ENCODE measurements around the gene C2.
"Not testable (repeated sequence)": the region's sequence is repeated elsewhere in the genome, so short reads cannot be mapped to it uniquely, and the experiment has no call there.

C2 gene

DNA sequence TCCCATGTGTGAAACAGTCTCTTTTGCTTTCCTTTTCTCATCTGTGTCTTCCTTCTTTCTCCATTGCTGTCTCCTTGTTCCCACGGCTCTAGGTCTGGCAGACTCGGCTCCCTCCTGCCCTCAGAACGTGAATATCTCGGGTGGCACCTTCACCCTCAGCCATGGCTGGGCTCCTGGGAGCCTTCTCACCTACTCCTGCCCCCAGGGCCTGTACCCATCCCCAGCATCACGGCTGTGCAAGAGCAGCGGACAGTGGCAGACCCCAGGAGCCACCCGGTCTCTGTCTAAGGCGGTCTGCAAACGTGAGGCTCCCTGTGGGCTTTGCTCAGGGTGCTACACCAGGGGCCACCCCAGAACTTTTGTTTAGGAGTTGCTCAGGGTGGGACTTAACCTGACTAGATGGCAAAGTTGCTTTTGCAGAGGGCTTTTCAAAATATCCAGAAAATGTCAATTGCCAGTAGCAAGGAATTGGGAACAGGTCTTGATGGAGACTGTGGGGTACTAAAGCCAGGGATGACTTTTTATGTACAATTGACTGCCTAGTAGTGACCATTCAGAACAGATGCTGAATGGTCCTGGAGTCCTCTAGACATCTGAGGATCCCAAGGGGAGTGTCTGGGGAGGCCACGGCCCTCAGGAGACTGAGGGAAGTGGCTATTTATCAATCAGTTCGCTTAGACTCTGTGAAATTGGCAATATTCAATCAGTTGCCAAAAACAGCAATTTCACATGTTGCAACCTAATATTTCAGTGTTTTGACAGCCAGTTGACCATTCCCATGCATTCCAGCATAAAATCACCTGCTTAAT lies 550 bp downstream of the C2 start:
- no peak for DNase-seq

DNA sequence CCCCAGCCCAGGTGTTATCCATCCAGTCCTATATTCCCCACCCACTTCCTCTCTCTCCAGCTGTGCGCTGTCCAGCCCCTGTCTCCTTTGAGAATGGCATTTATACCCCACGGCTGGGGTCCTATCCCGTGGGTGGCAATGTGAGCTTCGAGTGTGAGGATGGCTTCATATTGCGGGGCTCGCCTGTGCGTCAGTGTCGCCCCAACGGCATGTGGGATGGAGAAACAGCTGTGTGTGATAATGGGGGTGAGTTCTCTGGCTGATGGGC lies 1.1 kb downstream of the C2 start:
- no peak for DNase-seq

DNA sequence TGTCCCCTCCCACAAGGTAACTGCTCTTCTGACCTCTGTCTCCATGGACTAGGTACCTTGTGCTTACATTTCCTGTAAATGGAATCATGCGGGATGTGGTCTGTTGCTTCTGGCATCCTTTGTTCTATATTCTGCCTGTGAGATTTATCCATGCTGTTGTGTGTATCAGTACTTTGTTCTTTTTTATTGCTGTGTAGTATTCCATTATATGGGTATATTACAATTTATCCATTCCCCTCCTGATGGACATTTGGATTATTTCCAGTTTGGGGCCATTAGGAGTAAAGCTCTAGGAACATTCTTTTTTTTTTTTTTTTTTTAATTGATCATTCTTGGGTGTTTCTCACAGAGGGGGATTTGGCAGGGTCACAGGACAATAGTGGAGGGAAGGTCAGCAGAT lies 3.4 kb downstream of the C2 start:
- no peak for DNase-seq

DNA sequence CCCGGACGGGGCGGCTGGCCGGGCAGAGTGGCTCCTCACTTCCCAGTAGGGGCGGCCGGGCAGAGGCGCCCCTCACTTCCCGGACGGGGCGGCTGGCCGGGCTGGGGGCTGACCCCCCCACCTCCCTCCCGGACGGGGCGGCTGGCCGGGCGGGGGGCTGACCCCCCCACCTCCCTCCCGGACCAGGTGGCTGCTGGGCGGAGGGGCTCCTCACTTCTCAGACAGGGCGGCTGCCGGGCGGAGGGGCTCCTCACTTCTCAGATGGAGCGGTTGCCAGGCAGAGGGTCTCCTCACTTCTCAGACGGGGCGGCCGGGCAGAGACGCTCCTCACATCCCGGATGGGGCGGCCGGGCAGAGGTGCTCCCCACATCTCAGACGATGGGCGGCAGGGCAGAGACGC lies 4.6 kb downstream of the C2 start:
- DNase-seq: not testable (repeated sequence)

DNA sequence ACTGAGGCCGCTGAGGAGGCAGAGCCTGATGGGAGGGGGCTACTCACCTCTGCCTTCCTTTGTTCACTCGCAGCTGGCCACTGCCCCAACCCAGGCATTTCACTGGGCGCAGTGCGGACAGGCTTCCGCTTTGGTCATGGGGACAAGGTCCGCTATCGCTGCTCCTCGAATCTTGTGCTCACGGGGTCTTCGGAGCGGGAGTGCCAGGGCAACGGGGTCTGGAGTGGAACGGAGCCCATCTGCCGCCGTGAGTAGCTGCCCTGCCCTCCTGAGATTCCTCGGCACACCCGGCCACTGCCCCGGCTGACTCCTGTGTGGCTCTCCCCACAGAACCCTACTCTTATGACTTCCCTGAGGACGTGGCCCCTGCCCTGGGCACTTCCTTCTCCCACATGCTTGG lies 6.0 kb downstream of the C2 start:
- DNase-seq: no peak

DNA sequence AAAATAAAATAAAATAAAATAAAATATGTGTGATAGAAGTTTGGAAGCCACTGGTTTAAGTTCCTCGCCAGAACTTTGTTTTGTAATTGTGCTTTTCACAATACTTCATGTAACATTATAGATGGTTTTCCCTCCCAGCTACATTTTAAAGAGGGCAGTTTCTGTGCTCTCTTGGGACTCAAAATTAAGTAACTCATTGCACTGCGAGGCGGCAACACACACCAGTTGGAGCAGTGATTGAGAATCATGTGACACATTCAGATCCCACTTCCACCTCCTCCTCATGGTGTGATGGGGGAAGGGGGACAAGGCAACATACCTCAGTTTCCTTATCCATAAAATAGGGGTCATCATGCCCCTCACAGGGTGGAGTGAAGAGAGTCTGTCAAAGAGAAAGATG lies 7.5 kb downstream of the C2 start:
- DNase-seq: no peak

DNA sequence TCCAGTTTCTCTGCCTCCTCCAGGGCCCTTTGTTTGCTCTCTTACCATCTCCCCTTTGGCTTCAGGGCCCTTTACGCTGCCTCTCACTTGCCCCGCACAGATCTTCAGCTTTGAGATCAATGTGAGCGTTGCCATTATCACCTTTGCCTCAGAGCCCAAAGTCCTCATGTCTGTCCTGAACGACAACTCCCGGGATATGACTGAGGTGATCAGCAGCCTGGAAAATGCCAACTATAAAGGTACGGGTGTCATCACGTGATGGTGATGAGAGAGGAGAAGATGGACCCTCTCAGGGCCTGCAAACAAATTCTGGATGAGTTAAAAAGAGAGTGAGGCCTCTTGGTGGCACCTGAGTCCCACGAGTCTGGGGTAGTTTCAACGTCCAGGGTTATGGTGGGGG lies 8.3 kb downstream of the C2 start:
- no peak for DNase-seq

DNA sequence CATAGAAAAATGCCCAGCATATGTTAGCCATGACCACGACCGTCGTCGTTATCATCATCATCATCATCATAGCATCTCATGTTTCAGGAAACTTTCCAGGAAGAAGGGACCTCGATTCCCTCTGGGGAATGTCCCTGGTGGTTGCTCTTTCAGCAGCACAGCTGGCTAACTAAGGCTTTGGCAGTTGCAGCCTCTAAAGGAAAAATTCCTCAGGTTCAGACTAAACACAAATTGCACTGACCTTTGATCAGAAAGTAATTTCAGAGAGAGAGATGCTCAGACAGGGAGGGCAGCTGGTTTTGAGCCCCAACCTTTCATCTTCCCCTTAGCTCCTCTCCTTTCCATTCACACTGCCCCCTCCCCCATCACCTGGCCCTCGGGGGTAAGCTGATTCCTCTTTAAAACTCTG lies 12.7 kb downstream of the C2 start:
- DNase-seq: no peak

DNA sequence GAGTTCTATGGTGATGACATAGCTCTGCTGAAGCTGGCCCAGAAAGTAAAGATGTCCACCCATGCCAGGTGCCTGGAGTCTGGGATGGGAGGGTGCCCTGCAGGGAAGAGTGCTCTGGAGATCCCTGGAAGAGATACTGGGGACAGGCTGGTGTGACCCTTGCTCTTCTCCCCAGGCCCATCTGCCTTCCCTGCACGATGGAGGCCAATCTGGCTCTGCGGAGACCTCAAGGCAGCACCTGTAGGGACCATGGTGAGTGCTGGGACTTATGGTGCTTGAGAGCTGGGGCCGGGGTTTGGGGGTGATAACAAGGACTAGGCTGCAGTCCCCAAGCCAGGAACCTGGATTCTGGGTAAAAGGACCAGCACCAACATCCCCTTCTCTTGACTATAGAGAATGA lies 16.2 kb downstream of the C2 start:
- no peak for DNase-seq

DNA sequence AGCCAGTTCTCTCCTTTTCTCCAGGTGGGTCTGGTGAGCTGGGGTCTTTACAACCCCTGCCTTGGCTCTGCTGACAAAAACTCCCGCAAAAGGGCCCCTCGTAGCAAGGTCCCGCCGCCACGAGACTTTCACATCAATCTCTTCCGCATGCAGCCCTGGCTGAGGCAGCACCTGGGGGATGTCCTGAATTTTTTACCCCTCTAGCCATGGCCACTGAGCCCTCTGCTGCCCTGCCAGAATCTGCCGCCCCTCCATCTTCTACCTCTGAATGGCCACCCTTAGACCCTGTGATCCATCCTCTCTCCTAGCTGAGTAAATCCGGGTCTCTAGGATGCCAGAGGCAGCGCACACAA lies 17.6 kb downstream of the C2 start:
- no peak for DNase-seq

DNA sequence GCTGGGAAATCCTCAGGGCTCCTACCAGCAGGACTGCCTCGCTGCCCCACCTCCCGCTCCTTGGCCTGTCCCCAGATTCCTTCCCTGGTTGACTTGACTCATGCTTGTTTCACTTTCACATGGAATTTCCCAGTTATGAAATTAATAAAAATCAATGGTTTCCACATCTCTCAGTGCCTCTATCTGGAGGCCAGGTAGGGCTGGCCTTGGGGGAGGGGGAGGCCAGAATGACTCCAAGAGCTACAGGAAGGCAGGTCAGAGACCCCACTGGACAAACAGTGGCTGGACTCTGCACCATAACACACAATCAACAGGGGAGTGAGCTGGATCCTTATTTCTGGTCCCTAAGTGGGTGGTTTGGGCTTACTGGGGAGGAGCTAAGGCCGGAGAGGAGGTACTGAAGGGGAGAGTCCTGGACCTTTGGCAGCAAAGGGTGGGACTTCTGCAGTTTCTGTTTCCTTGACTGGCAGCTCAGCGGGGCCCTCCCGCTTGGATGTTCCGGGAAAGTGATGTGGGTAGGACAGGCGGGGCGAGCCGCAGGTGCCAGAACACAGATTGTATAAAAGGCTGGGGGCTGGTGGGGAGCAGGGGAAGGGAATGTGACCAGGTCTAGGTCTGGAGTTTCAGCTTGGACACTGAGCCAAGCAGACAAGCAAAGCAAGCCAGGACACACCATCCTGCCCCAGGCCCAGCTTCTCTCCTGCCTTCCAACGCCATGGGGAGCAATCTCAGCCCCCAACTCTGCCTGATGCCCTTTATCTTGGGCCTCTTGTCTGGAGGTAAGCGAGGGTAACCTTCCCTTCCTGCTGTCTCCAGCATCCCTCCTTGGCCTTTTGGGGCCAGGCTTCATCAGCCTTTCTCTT lies 18.2 kb downstream of the C2 start, which contains the start of gene CFB:
TSS of gene CFB (plus strand) at position 589 of the 863 bp plus-strand sequence. CDS start at position 716, 127 bp downstream.
- peak; percentile 52 for DNase-seq

DNA sequence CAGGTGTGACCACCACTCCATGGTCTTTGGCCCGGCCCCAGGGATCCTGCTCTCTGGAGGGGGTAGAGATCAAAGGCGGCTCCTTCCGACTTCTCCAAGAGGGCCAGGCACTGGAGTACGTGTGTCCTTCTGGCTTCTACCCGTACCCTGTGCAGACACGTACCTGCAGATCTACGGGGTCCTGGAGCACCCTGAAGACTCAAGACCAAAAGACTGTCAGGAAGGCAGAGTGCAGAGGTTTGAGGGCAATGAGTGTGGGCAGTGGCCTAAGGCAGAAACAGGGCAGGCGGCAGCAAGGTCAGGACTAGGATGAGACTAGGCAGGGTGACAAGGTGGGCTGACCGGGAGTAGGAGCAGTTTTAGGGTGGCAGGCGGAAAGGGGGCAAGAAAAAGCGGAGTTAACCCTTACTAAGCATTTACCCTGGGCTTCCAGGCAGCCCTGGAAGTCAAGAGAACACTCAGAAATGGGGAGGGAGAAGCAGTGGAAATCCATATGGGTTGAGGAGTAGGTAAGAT lies 18.9 kb downstream of the C2 start:
- no peak for DNase-seq

DNA sequence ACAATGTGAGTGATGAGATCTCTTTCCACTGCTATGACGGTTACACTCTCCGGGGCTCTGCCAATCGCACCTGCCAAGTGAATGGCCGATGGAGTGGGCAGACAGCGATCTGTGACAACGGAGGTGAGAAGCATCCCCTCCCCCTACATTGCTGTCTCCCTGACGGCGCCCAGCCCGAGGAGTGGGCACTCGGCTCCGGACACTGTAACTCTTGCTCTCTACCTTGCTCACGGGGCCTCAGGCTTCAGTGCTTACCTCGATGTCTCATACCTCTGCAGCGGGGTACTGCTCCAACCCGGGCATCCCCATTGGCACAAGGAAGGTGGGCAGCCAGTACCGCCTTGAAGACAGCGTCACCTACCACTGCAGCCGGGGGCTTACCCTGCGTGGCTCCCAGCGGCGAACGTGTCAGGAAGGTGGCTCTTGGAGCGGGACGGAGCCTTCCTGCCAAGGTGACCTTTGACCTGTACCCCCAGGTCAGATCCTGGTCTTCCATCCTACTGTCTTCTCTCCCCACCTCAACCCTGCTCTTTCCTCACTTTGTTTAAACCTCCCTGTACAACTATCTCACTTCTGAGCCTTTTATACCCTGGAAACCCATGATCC lies 19.7 kb downstream of the C2 start:
- DNase-seq: no peak

DNA sequence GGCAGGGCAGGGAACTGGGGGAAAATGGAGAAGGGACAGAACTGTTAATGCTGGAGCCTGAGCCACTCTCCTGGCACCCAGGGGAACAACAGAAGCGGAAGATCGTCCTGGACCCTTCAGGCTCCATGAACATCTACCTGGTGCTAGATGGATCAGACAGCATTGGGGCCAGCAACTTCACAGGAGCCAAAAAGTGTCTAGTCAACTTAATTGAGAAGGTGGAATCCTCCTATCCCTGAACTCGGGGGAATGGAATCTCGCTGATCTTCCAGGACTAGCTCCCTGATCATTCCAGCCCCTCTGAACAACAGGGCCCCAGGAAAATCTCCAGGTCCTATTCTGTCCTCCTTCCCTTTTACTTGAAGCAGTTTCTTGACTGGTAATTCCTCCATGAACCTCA lies 20.3 kb downstream of the C2 start:
- DNase-seq: no peak

DNA sequence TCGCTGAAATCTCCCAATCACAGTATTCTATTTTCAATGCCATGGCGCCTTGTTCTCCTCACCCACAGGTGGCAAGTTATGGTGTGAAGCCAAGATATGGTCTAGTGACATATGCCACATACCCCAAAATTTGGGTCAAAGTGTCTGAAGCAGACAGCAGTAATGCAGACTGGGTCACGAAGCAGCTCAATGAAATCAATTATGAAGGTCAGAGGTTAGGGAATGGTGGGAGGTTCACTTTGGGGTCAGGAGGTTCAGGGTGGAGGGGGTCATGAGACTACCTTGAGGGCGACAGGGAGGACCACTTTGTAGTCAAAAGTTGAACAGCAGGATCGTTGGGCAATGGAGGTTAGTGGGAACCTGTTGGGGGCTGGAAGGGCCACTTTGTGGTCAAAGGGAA lies 20.8 kb downstream of the C2 start:
- no peak for DNase-seq

DNA sequence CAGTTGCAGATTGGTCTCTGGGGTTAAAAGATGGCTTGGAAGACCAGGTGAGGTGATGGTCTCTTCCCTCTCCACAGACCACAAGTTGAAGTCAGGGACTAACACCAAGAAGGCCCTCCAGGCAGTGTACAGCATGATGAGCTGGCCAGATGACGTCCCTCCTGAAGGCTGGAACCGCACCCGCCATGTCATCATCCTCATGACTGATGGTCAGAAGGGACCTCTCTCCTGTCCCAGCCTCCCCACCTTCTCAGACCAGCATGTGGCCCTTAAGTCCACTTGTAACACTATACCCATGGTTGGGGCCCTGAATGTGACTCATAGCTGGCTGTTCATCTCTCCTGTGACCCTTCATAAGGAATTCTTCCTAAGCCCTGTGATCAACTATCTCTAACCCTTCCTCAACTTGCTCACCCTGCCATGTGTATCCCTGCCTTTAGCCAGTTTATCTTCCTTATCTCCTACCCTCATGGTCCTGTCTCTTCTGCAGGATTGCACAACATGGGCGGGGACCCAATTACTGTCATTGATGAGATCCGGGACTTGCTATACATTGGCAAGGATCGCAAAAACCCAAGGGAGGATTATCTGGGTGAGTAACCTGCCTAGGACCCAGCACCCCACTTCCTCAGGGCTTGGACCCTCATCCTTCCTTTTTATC lies 21.4 kb downstream of the C2 start:
- peak; percentile 59 for DNase-seq

DNA sequence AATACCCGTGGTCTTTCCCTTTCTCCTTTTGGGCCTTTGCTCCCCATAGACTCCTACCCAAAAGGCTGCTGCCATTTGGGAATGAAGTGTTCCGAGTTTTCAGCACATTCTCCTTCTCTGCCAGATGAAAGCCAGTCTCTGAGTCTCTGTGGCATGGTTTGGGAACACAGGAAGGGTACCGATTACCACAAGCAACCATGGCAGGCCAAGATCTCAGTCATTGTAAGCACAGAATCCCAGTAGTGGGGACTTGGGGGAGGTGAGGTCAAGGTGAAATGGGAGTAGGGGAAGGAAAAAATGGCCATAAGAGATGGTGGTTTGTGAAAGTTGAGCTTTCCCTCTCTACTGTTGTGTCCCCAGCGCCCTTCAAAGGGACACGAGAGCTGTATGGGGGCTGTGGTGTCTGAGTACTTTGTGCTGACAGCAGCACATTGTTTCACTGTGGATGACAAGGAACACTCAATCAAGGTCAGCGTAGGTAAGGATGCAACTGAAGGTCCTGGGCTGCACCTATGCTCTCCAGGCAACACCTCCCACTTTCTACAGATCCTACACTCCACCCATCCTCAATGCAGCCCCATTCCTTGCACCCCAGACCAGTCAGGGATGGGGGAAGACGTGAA lies 22.5 kb downstream of the C2 start:
- no peak for DNase-seq

DNA sequence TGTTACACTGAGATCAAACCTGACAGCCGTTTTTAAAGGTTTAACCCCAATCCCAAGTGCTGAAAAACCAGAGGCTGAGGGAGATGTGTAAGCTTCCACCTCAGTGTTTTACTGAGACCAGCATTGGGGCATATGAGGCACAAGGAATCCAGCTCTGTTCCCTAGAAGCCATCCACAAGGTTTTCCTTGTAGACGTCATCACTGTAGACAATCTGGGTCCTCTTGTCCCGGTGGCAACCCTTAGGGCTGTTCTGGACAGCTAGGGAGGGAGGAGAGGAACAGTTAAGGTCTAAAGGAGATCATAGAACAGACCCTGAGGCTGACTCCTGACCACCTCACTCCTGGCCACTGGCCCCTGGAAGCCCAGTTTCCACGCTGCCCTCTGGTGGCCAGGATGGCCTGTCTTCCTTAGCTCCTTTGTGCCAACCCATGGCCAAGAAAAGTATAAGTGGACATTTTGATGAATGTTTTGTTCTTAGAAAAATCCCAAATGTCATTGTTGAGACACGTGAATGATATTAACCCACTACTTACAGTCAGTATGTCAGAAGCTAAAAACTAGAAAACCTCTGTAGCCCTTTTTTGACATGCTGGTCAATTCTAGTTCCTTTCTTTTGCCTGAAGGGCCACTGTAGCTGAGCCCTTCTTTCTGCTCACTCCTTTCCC lies 24.8 kb downstream of the C2 start:
- peak; percentile 81 for DNase-seq

DNA sequence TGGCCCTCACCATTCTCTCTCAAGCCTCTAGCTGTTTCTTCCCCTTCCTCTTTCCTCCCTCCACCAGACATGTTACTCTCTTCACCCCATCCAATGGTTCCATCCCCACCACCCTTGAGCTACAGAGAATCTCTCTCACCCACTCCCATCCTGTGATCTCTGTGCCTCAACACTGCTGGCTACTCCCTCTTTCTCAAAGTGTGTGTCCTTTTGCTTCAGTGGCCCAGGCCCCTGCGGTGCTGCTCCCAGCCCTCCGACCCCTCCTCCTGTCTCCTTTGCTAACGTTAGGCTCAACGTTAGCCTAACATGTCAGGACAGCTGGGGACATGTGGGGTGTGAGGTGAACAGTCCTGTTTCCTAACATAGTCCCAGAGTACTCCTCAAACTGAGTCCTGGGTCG lies 25.4 kb downstream of the C2 start:
- DNase-seq: no peak

DNA sequence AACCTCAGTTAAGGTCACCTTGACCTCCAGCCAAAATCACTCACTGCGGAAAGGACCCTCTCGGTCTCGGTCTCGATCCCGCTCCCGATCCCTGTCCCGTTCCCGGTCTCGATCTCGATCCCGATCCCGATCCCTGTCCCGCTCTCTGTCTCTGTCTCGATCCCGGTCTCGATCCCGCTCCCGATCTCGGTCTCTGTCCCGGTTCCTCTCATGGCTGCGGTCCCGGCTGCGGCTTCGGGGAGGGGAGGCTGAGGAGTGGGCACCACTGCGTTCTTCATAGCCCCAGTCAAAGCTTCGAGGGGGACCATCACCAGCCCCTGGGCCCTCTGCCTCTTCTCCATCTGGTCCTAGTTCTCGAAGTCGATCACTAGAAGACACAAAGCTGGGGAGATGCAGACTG lies 27.0 kb downstream of the C2 start:
- no peak for DNase-seq

DNA sequence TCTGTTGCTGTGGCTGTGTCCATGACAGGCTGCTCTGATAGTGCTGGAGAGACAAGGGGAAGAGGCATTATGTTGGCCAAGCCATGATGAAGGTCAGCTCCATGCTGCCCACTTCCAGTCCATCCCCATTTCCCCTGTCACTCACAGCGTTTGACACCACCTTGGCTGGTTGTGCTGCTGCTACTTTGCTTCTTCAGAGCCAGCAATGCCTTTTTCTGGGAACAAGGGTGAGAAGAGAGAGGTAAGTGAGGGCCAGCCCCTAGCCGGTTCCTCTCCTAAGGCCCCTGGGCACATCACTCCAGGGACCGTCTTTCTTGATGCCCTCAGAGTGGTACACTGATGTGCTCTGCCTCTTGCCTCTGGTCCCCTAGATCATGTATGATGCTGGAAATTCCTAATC lies 29.3 kb downstream of the C2 start:
- no peak for DNase-seq

DNA sequence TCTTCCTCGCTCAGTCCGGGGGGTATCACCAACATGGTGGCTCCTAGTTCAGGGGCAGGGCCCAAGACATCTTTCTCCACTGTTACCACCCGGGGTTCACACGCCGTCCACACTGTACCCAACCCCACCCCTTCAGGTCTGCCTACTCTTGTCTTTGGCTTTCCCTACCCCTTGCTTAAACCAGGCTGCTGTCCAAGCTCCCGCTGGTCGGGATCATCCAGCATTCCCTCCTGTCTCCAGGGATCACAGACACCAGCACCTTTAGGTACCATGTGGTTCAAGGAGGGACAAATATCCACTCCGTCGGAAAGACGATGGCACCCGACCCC lies 30.9 kb downstream of the C2 start:
- DNase-seq: no peak

Data from OCI-M1 (cell line).